SKM-1 (cell line): ENCODE results near the gene LRRFIP2.

ENCODE experiments used
- DNase-seq: peaks from one replicate; lab custom pipeline; 2025; ENCODE audit not compliant: unreplicated experiment; lab: John Stamatoyannopoulos, UW

LRRFIP2 gene

DNA sequence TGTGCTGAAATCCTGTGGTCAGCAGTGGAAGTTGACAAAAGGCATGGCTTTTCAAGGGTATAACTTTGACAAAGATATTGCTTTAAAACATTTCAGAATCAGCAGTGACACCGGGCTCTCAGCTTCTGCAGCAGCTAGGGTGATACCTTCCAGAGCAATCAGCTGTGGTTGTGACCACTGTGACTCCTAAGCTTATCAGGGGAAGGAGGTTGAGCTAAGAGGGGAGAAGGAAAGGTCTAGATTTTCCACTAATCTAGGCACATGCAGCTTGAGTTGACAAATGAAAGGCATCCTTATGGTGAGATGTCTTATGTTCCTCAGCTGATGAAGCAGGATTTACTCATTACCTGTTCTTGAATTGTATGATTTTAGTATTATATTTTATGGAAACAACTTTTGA lies 16.3 kb upstream of the LRRFIP2 start:
- no peak for DNase-seq

DNA sequence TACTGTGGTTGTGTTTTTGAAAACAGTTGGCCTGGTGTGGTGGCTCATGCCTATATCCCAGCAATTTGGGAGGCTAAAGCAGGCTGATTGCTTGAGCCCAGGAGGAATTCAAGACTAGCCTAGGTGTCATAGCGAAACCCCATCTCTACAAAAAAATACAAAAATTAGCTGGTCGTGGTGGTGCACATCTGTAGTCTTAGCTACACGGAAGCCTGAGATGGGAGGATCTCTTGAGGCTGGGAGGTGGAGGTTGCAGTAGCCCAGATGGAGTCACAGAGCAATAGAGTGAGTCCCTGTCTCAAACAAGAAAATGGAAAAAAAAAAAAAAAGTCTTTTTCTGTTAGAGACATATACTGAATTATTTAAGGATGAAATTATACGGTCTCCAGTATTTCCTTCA lies 14.7 kb upstream of the LRRFIP2 start:
- DNase-seq: no peak

GRCh38 chr3:37183976-37184375 lies 9.6 kb upstream of the LRRFIP2 start:
- no peak for DNase-seq

- no peak for DNase-seq
Observed at GRCh38 chr3:37183375-37183831, 9.0 kb upstream of the LRRFIP2 start.

GRCh38 chr3:37182816-37183215 lies 8.4 kb upstream of the LRRFIP2 start:
- DNase-seq: no peak

DNA sequence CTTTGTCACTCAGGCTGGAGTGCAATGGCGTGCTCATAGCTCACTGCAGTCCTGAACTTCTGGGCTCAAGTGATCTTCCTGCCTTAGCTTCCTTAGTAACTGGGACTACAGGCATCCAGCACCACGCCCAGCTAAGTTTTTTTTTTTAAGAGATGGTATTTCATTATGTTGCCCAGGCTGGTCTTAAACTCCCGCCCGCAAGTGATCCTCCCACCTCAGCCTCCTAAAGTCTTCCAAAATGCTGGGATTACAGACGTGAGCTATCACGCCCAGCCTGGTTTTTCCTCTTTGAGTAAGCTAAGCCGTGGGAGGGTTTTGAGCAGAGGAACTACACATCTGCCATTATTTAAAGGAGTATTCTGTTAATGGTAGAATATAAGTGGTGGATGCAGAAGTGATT lies 7.4 kb upstream of the LRRFIP2 start:
- DNase-seq: no peak

GRCh38 chr3:37179144-37179967 lies 5.0 kb upstream of the LRRFIP2 start:
- no peak for DNase-seq

DNA sequence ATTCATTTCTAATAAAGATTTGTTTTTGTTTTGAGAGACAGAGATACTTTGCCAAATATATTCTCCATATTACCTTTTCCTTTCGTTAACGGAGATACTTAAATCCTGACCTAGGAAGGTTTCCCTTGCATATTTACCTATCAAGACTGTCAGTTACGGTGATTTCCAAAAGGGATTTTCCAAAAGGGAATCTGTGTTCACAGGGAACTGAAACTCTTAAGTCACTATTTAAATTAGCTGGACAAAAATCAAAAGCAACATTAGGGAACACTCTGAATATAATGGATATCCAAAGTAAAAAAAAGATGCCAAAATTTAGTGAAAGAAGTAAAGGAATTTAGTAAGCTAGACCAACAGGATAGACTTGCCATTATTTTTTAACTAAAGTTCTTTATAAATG lies 576 bp downstream of the LRRFIP2 start:
- no peak for DNase-seq

- DNase-seq: no peak
Observed at GRCh38 chr3:37171144-37171543, 3.2 kb downstream of the LRRFIP2 start.

- no peak for DNase-seq
Observed at GRCh38 chr3:37170513-37170912, 3.9 kb downstream of the LRRFIP2 start.

- DNase-seq: no peak
Observed at GRCh38 chr3:37170060-37170459, 4.3 kb downstream of the LRRFIP2 start.

DNA sequence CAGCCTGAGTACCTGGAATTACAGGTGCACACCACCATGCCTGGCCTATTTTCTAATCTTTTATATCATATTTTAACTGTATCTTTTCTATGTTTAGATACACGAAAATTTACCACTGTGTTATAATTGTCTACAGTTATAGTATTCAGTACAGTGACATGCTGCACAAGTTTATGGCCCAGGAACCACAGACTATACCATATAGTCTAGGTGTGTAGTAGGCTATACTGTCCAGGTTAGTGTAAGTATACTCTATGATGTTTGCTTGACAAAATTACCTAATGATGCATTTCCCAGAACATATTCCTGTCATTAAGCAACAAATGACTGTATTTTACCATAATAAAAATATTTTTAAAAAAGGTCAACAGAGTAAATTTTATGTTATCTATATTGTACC lies 5.5 kb downstream of the LRRFIP2 start:
- no peak for DNase-seq

DNA sequence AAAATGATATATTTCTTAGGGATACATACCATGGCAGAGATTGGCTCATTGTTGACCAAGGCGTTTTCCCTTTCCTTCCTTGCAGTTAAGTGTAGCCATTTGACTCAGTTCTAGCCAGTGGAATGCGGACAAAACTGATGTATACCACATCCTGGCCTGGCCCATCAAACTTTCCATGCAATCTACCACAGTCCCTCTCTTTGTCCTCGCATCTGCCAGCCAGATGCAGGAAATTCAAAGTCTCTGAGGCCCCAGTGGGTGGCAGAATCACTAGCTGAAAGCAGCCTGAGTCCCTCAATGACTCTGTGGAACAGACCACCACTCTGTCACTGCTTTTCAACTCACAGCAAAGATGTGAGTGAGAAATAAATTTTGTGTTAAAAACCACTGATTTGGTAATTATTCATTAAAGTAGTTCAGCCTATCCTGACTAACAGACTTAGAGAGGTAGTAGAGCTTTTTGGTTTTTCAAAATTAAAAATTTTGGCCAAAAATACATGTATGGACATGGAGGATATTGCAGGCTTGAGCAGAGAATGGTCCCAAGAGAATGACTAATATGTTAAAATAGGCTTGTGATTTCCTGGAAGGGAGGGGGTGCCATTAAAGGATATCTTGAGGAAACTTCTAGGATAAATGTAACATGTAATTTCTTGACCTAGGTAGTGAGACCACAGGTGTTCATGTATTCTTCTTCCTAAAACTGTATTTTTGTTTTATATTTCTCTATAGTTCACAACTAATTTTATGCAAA lies 10.9 kb downstream of the LRRFIP2 start:
- DNase-seq: no peak

DNA sequence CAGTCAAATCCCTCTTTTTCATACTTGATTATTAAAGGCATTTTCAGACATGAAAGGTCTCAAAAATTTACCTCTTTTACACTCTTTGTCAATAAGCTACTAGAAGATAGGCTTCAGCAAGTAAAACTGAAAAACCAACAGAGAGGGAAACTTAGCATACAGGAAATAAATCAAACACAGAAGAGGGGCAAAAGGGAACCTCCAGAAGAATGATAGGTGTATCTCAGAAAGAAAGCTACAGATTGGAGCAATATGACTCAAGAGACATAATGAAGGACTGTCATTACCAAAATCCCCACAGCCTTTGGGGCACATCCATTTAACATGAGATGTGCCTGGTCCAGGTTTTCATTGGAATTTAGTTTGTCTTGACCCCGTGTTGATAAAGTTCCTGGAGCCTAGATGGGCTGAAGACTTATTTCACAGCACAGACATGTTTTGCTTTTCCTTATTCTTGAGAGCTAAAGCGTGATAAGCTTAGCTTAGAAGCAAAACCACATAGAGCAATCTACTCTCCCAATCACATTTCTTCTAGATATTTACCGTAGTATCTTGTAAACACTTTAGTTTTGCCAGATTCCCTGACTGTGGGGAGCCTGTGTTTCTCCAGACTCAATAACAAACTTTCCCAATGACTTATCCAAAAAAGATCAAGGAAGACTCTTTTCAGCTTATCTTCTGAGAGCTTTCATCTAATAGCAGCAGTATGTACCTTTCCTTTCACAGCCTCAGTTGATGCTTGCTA lies 11.7 kb downstream of the LRRFIP2 start:
- DNase-seq: no peak

DNA sequence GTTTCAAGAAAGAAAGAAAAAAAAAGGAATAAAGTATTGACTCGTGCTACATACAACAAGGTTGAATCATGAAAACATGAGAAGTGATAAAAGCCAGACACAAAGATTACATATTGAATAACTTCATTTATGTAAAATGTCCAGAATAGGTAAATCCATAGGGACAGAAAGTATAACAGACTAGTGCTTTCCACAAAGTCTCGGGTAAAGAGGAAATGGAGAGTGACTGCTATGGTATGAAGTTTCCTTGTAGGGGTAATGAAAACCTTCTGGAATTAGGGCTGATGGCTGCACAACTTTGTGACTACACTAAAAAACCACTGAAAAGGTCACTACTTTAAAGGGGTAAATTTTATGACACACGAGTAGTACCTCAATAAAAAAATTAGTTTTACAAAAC lies 13.0 kb downstream of the LRRFIP2 start:
- DNase-seq: no peak

GRCh38 chr3:37155782-37156181 lies 18.6 kb downstream of the LRRFIP2 start:
- no peak for DNase-seq

GRCh38 chr3:37154668-37155314 lies 19.6 kb downstream of the LRRFIP2 start:
- no peak for DNase-seq

GRCh38 chr3:37150621-37151020 lies 23.8 kb downstream of the LRRFIP2 start:
- no peak for DNase-seq

GRCh38 chr3:37149257-37149656 lies 25.1 kb downstream of the LRRFIP2 start:
- DNase-seq: no peak

DNA sequence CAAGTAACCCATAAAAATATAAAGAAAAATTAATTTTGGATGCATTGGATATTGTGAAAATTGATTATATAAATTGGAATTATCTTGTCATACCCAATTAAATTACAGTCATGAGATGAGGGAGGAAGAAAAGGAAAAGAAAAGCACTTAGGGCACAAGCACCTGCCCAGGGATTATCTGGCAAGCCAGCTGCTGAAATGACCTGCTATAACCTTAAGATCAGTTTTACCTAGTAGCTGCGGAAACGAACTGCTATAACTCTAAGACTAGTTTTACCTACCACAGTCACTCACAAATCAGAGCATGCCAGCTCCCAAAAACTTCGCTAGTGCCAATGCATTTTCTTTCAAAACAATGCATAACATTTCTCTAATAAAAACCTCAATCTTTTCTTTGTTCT lies 26.2 kb downstream of the LRRFIP2 start:
- DNase-seq: no peak

DNA sequence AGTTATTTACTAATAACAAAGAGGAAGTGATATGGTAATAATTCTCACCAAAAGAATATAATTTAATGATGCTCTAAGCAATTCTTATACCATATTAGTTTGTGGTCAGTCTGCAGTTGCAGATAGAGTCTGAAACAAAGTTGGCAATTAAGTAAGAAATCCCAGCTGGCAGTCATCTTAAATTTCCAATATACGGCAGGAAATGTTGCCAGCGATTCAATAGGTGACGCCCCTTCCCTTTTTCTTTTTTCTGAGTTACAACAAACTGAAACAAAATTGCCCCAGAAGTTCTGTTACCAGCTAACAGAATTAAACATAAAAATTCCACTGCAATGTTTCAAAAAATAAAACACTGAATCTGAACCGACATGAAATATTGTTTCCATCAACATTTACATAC lies 26.7 kb downstream of the LRRFIP2 start:
- no peak for DNase-seq
